Neural cell (in vitro differentiated cells): ENCODE results near the gene DEFB131A. TPM values are rescaled to one million over a fixed set of nuclear protein-coding genes. Genes with fewer than 3 reads are reported as not detected.

ENCODE experiments used
- polyA plus RNA-seq: library from polyadenylated mRNA; depleted of rRNA; stranded (reverse); fragments of >200 nt; gene quantifications from 2 replicates; pipeline ENCODE4 v1.2.3, GENCODE V29; 2014
- small RNA-seq, 3 experiments: library from RNA; depleted of rRNA; stranded (forward); fragments of <200 nt; gene quantifications; one replicate each; pipeline ENCODE3, GENCODE V24; 2012

DEFB131A gene
- polyA plus RNA-seq, 1 donor from 2014 or later = not detected

Small RNA genes lying within 50 kb of the gene (small RNA-seq; reads per million reads assigned to genes)
- gene RNA5SP153 = 0 reads per million in 3 experiments

Other genes with a start within 250 kb of the DEFB131A start
- gene USP17L10, start 233.8 kb upstream of the DEFB131A start, polyA plus RNA-seq = not detected in 2 replicates
- not detected in 2 replicates for gene USP17L11, start 229.0 kb upstream of the DEFB131A start, polyA plus RNA-seq
- gene USP17L12, start 224.3 kb upstream of the DEFB131A start, polyA plus RNA-seq = not detected in 2 replicates
- not detected in 2 replicates for gene USP17L13, start 219.5 kb upstream of the DEFB131A start, polyA plus RNA-seq
- gene USP17L15, start 210.0 kb upstream of the DEFB131A start, polyA plus RNA-seq = not detected in 2 replicates
- not detected in 2 replicates for gene USP17L17, start 200.5 kb upstream of the DEFB131A start, polyA plus RNA-seq
- gene USP17L18, start 195.8 kb upstream of the DEFB131A start, polyA plus RNA-seq = not detected in 2 replicates
- not detected in 2 replicates for gene USP17L19, start 191.0 kb upstream of the DEFB131A start, polyA plus RNA-seq
- not detected in 2 replicates for gene USP17L20, start 186.3 kb upstream of the DEFB131A start, polyA plus RNA-seq
- gene USP17L21, start 181.5 kb upstream of the DEFB131A start, polyA plus RNA-seq = not detected in 2 replicates
- not detected in 2 replicates for gene USP17L22, start 176.8 kb upstream of the DEFB131A start, polyA plus RNA-seq
- gene USP17L24, start 119.2 kb upstream of the DEFB131A start, polyA plus RNA-seq = not detected in 2 replicates
- not detected in 2 replicates for gene USP17L25, start 114.5 kb upstream of the DEFB131A start, polyA plus RNA-seq
- gene USP17L26, start 109.8 kb upstream of the DEFB131A start, polyA plus RNA-seq = not detected in 2 replicates
- not detected in 2 replicates for gene USP17L5, start 105.0 kb upstream of the DEFB131A start, polyA plus RNA-seq
- gene USP17L27, start 100.3 kb upstream of the DEFB131A start, polyA plus RNA-seq = not detected in 2 replicates
- not detected in 2 replicates for gene USP17L28, start 95.5 kb upstream of the DEFB131A start, polyA plus RNA-seq
- not detected in 2 replicates for gene USP17L29, start 90.8 kb upstream of the DEFB131A start, polyA plus RNA-seq
- gene USP17L30, start 81.3 kb upstream of the DEFB131A start, polyA plus RNA-seq = not detected in 2 replicates